Inflammatory macrophage treated with lipopolysaccharide for 1 hour (primary cell): ENCODE data around the gene FASTKD1.
"Not testable (repeated sequence)": the region's sequence is repeated elsewhere in the genome, so short reads cannot be mapped to it uniquely, and the experiment has no call there.

Experiments used
- DNase-seq, 2 donors: peaks; one replicate each; pipeline ENCODE4 v3.0.0-alpha.2; 2020 to 2022

Gene FASTKD1

GRCh38 chr2:169569948-169570347 is 3.7 kb downstream of the FASTKD1 start:
- no peak for DNase-seq

GRCh38 chr2:169565686-169566085 is 8.0 kb downstream of the FASTKD1 start:
- DNase-seq = no peak

GRCh38 chr2:169562519-169562918 is 11.1 kb downstream of the FASTKD1 start:
- DNase-seq = no peak

DNA sequence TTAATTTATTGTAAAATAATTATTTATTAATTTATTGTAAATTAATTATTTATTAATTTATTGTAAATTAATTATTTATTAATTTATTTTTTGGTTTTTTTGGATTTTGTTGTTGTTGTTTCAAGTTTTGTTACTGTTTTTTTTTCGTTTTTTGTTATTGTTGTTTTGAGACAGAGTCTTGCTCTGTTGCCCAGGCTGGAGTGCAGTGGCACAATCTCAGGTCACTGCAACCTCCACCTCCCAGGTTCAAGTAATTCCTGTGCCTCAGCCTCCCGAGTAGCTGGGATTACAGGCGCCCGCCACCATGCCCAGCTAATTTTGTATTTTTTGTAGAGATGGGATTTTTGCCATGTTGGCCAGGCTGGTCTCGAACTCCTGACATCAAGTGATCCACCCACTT is 11.6 kb downstream of the FASTKD1 start:
- not testable (repeated sequence) for DNase-seq

DNA sequence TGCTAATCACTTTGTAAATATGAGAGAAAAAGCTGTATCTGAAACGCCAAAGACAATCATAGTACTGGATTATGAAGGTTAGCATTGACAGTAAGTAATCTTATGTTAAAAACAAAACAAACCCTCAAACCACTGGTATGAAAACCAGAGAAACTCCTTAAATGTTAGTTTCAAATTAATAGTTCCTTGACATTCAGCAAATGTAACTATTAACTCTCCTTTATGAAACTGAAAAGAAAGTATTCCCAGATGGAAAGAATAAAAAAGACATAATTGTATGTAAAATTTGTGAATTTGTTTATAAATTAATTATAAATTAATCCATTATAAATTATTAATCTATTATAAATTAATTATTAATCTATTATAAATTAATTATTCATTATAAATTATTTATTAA is 12.3 kb downstream of the FASTKD1 start:
- DNase-seq = no peak

DNA sequence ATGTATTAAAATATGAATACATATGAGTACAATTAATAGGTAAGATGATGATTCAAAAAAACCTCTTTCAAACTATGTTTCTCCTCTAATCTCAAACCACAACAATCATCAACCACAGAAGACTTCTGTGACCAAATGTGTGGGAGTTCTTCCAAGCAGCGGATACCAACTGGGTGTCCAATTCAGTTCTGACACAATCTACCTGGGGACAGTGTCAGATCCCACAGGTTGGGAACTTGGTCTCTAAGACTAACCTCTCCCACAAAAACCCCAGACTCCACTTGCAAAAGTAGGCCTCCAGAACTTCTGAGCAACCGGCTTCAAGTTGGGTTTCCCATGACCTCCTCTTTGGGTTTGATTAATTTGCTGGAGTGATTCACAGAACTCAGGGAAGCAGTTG is 26.9 kb downstream of the FASTKD1 start:
- no peak for DNase-seq

- DNase-seq = no peak
These were observed 31.2 kb downstream of the FASTKD1 start for GRCh38 chr2:169542433-169542832.

DNA sequence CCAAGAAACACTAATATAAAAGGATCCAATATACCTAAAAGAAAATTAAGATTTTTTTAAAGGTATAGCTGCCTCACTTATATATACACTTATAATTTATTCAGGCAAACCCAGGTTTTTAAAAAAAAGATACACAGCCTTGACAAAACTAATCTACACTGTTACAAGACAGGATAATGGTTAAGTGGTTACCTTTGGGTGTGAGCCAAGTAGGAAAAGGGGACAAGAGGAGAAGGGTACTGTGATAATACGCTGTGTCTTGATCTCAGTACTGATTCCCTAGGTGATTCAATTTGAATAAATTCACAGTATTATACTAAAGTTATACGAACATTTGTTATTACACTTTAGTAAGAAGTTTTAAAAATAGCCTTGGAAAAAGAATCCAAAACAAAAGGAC is 33.5 kb downstream of the FASTKD1 start:
- DNase-seq = no peak

DNA sequence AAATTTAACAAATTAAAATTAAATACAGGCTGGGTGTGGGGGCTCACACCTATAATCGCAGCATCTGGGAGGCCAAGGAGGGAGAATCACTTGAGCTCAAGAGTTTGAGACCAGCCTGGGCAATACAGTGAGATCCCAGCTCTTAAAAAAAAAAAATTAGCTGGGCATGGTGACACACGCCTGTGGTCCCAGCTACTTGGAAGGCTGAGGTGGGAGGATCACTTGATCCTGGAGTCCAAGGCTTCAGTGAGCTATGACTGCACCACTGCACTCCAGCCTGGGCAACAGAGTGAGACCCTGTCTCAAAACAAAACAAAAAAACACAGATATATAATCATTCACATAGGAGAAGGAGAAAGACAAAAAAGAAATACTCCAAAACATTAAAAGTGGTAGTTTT is 34.2 kb downstream of the FASTKD1 start:
- DNase-seq = not testable (repeated sequence)

- peak; percentile 24 to 90 for DNase-seq
These were observed 45.4 kb downstream of the FASTKD1 start for GRCh38 chr2:169528271-169528701.

DNA sequence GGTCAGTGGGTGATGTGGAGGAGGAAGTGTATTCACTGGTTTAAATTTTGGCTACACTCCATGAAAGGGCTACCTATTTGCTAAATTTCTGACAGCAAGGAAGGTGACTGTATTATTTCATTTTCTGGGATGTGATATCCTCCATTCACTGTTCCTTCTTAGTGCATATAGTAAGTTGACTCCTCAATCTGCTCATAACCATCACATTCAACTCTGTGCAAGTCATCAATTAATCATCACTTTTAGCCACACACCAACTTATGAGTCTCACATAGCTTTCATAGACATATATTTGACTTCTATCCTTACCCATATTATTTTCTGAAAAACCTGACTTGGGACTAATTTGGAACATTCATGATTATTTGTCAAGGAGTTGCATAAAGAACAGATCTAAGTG is 47.2 kb downstream of the FASTKD1 start:
- DNase-seq = no peak

DNA sequence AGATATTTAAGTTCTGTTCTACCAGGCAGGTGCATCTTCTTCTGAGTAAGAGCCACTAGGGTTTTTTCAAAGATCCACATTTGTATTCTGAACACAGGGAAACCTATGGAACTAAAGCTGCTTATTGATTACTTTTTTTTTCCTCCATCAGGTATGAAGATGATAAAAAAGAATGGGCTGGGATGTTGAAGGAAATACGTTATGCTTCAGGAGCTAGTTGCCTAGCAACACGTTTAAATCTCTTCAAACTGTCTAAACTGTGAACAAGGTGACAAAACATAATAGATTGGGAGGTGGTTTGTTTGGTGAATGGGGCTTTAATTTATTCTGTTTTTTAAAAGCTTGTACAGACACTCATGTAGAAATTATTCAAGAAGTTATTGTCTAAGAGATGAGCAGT is 48.2 kb downstream of the FASTKD1 start:
- no peak for DNase-seq

GRCh38 chr2:169523681-169524080 is 50.0 kb downstream of the FASTKD1 start:
- DNase-seq = no peak

DNA sequence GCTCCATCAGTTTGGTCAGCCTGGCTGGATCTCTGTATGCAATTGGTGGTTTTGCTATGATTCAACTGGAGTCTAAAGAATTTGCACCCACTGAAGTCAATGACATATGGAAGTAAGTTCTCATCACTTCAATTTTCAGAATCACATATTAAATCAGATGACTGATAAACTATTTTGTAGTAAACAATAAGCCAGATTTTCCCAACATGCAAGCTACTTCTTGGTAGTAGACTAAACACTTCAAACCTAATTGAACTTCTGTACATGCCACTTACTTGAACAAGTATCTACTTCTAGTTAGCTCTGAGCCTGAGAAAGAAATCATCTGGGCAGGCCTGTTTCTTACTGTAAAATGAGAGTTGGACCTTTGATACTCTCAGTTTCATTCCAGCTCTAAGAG is 52.8 kb downstream of the FASTKD1 start:
- no peak for DNase-seq

DNA sequence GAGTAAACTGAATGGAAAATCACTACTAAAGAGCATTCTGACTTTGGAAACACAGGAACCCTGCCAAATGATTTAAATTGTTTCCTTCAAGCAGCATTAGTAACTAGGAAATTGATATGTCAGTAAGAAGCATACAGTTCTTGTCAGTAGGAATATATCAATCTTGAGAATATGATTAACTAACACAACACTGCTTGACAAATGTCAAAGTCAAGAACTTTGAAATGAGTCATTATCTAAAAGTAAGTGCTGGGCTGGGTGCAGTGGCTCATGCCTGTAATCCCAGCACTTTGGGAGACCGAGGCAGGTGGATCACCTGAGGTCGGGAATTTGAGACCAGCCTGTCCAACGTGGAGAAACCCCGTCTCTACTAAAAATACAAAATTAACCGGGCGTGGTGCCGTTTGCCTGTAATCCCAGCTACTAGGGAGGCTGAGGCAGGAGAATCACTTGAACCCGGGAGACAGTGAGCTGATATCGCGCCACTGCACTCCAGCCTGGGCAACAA is 57.1 kb downstream of the FASTKD1 start:
- not testable (repeated sequence) for DNase-seq

DNA sequence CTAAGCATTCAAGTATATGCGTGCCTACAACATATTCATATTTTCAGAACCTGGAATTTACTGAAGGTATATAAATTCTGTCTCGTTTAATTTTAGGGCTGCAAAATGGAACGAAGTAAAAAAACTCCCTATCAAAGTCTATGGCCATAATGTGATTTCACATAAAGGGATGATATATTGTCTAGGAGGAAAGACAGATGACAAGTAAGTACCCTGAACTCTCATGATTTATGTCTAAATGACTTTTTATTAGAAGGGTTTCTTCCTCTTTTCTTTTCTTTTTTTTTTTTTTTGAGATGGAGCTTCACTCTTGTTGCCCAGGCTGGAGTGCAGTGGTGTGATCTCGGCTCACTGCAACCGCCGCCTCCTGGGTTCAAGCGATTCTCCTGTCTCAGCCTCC is 58.9 kb downstream of the FASTKD1 start:
- DNase-seq = not testable (repeated sequence)

- DNase-seq = no peak
These were observed 59.7 kb downstream of the FASTKD1 start for GRCh38 chr2:169513926-169514325.

DNA sequence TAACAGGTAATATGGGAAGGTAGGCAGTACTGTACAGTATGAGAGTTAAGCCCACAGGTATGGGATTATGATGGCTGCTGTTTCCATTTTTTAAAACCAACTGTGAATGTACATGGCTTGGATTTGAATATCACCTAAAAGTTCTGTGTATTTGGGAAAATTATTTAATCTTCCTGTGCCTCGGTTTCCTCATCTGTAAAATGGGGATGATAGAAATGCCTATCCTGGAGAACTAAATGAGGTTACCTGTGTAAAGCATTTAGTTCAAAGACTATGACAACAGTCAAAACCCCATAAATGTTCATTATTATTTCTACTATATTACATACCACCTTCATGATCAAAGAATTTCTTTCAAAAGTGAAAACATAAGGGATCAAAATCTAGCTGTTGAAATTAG is 60.6 kb downstream of the FASTKD1 start:
- DNase-seq = no peak

DNA sequence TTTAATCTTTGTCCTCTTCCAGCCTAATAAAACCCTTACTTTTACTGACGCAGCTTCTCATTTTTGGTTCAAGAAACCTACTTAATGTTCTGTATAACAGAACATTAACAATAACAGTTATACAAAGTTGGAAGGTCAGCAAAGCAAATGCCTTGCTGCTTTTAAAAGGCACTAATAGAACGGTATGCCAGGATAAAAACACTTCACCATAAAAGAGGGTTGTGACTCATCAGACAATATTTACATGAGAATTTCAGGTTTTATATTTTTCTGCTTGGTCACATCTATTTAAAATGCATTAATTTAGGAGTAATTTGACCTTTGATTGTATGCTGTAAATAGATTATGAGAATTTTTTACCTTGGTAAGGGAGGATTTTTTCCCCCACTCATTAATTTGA is 61.1 kb downstream of the FASTKD1 start:
- DNase-seq = no peak

- DNase-seq = no peak
These were observed 61.8 kb downstream of the FASTKD1 start for GRCh38 chr2:169511818-169512217.

- DNase-seq = no peak
These were observed 63.2 kb downstream of the FASTKD1 start for GRCh38 chr2:169510496-169510895.

DNA sequence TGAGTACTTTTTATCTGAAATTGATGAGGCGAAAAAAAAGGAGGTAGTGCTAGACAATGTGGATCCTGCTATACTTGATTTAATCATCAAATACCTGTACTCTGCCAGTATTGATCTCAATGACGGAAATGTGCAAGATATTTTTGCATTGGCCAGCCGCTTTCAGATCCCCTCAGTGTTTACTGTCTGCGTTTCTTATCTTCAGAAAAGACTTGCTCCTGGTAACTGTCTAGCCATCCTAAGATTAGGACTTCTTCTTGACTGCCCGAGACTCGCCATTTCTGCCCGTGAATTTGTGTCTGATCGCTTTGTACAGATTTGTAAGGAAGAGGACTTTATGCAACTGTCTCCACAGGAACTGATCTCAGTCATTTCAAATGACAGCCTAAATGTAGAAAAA is 63.7 kb downstream of the FASTKD1 start:
- DNase-seq = no peak

- DNase-seq = no peak
These were observed 64.3 kb downstream of the FASTKD1 start, which contains the start of gene KLHL41 for GRCh38 chr2:169509298-169509885. Gene KLHL41 (plus strand): TSS chr2:169509702. CDS start chr2:169509779, 77 bp downstream.

DNA sequence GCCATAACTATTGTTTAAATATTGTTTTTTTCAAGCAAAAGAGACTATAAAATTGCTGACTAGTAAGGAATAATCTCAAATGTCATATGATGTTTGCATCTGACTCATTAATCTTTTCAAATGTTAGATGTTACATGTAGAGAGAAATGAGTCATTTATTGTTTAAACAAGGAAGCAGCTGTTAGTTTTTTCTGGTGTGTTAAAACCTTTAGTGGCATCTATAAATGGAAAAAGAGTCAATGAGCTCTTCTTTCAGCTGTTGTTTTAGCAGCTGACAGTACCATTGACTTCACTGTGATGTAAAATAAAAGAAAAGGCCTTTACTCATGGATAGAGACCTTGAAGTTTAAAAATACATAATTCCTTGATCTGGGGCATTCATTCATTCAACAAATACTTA is 66.0 kb downstream of the FASTKD1 start:
- peak; percentile 46 to 66 for DNase-seq

DNA sequence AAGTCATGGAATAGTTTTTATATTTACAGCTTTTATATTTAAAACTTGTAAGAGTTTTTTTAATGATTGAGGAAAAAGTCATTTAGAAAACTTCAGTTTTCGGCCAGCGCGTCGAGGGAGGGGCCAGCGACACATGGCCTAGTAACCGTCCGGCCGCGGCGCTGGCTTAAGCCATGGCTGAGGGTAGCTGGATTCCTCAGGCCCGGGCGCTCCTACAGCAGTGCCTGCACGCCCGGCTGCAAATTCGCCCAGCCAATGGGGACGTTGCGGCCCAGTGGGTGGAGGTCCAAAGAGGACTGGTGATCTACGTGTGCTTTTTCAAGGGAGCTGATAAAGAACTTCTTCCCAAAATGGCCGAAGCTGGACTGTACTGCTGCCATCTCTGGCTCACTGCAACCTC is 69.0 kb downstream of the FASTKD1 start:
- no peak for DNase-seq
